ENCODE results near the gene RIPPLY3. TPM values are rescaled to one million over a fixed set of nuclear protein-coding genes. Genes with fewer than 3 reads are reported as not detected.
A peak's percentile ranks its signal among the peaks of the same experiment; 100 is the strongest.
"Not testable (repeated sequence)": the region's sequence is repeated elsewhere in the genome, so short reads cannot be mapped to it uniquely, and the experiment has no call there.

The RIPPLY3 gene
- total RNA-seq, 3 donors from 2014 or later: not detected

DNA sequence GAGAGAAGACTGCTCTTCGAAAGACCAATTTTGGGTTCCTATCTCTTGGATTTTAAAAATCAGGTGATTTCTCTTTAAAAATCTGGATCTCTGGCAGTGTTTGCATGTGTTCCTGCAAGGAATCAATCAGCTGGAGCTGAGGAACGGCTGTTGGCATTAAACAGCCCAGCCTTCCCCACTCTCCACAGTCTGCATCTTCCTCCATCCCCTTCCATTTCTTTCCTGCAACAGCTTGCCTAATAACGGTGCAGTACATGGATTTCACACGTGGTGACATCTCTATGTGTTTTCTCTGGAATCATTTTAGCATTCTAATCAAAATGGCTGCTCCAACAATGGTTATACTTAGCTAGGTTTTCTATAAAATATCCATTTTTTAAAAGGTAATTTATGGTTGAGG is 20.0 kb downstream of the RIPPLY3 start:
- no peak overlapping the region for H3K4me3 Mint-ChIP-seq
- no peaks in the 10 kb centered on the region for H3K4me1 Mint-ChIP-seq (ENCODE audit: low read depth)
- no peak for ATAC-seq
- DNase-seq: no peak
- H3K9me3 Mint-ChIP-seq: no peaks in the 10 kb centered on the region
- no peaks in the 10 kb centered on the region for H3K36me3 Mint-ChIP-seq (ENCODE audit: insufficient read depth)
- no peaks in the 10 kb centered on the region for H3K27me3 Mint-ChIP-seq (ENCODE audit: low read depth)

- ATAC-seq: no peak
- H3K9me3 Mint-ChIP-seq: no peaks in the 10 kb centered on the region
- no peaks in the 10 kb centered on the region for H3K27me3 Mint-ChIP-seq (ENCODE audit: low read depth)
- no peaks in the 10 kb centered on the region for H3K36me3 Mint-ChIP-seq (ENCODE audit: insufficient read depth)
- DNase-seq: no peak
- no peaks in the 10 kb centered on the region for H3K4me1 Mint-ChIP-seq (ENCODE audit: low read depth)
- H3K4me3 Mint-ChIP-seq: no peak overlapping the region
Observed at GRCh38 chr21:37028570-37028969, 22.1 kb downstream of the RIPPLY3 start.

GRCh38 chr21:37030864-37031263 is 24.4 kb downstream of the RIPPLY3 start:
- no peak for DNase-seq
- H3K4me3 Mint-ChIP-seq: no peak overlapping the region
- no peak for ATAC-seq
- no peaks in the 10 kb centered on the region for H3K36me3 Mint-ChIP-seq (ENCODE audit: insufficient read depth)
- H3K27me3 Mint-ChIP-seq (ENCODE audit: low read depth): peaks cover 4% of the 10 kb centered on the region
- no peaks in the 10 kb centered on the region for H3K9me3 Mint-ChIP-seq
- H3K4me1 Mint-ChIP-seq (ENCODE audit: low read depth): no peaks in the 10 kb centered on the region

DNA sequence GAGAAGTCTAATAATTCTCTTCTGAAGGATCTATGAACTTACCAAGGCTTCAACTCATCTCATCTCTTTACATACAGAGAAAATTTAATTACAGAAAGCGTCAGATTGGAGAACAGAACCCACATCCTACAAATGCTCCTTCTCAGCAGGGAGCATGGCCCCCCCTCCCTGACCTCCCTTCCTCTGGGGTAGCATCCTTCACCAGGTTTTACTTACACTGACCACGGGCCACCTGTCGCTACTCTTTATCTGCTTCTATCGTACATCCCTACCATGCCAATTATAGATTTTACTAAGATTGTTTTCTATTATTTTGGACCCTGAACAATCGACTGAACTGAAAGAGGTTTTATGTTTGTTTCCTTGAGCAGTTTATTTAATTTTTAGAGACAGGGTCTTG is 25.8 kb downstream of the RIPPLY3 start:
- H3K4me3 Mint-ChIP-seq: no peak overlapping the region

DNA sequence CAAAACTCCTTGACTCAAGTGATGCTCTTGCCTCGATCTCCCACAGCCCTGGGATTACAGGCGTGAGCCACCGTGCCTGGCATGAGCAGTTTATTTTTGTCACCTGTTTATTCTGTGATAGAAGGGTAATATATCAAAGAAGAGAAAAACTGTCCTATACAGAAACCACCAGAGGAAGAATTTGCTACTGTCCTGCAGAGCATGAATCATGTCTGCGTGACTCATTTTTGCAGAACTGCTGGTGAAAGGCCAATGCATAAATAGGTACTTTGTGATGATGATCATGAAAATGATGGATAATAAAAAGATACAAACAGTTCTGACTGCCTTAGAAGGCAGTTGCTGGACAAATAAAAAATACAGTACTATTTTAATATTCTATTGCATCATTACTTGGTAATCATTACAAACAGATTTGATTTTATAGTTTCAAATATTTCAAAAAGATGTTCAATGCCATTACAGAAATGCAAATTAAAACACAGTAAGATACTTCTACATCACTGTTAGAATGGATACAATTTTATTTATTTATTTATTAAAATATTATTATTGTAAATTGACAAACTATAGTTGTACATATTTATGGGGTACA is 26.5 kb downstream of the RIPPLY3 start:
- no peak for DNase-seq

More for the DNA sequence above, 25.8 kb downstream of the RIPPLY3 start:
- ATAC-seq (no peak), DNase-seq (no peak)
- Mint-ChIP-seq H3K36me3 (ENCODE audit: insufficient read depth) (no peaks in the 10 kb centered on the region), H3K9me3 (no peaks in the 10 kb centered on the region), H3K27me3 (ENCODE audit: low read depth) (peaks cover 7% of the 10 kb centered on the region), H3K4me1 (ENCODE audit: low read depth) (no peaks in the 10 kb centered on the region)

GRCh38 chr21:37034394-37034793 is 27.9 kb downstream of the RIPPLY3 start:
- H3K4me1 Mint-ChIP-seq (ENCODE audit: low read depth); DNase-seq; H3K9me3 Mint-ChIP-seq; H3K4me3 Mint-ChIP-seq; ATAC-seq; H3K27me3 Mint-ChIP-seq (ENCODE audit: low read depth); H3K36me3 Mint-ChIP-seq (ENCODE audit: insufficient read depth): not testable (repeated sequence)

More for the DNA sequence above, 26.5 kb downstream of the RIPPLY3 start:
- no peaks in the 10 kb centered on the region for H3K4me1 Mint-ChIP-seq (ENCODE audit: low read depth)
- H3K36me3 Mint-ChIP-seq (ENCODE audit: insufficient read depth): no peaks in the 10 kb centered on the region
- ATAC-seq: no peak
- peaks cover 7% of the 10 kb centered on the region for H3K27me3 Mint-ChIP-seq (ENCODE audit: low read depth)
- no peaks in the 10 kb centered on the region for H3K9me3 Mint-ChIP-seq
- H3K4me3 Mint-ChIP-seq: no peak overlapping the region

DNA sequence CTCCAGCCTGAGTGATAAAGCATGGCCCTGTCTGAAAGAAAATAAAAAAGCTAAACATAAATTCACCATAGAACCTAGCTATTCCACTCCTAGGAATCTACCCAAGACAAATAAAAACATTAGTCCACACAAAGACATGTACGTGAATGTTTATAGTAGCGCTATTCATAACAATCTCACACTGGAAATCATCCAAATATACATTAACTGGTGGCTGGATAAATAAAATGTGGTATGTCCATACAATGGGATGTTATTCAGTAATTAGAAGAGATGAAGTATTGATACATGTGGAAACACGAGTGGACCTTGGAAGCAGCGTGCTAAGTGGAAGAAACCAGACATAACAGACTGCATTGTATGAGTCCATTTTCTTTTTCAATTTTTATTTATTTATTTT is 29.7 kb downstream of the RIPPLY3 start:
- ATAC-seq: no peak

DNA sequence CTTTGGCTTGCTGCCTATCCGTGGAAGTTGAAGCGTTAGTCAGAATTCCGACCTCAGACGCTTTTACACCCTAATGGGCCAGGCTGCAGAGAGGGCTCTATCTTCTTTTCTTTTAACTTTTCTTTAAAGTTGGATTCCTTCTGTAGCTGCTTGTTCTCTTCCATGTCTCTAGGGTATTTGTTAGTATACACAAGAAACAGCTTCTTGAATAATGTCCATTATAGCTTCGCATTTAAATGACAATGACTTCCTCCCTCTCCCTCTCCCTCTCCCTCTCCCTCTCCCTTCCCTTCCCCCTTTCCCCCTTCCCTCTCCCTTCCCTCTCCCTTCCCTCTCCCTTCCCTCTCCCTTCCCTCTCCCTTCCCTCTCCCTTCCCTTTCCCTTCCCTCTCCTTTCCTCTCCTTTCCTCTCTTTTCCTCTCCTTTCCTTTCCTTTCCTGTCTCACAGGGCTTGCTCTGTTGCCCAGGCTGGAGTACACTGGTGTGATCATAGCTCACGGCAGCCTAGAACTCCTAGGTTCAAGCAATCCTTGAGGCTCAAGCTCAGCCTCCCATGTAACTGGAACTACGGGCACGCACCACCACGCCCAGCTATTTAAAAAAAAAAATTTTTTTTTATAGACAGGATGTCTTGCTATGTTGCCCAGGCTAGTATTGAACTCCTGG is 33.0 kb downstream of the RIPPLY3 start:
- Mint-ChIP-seq H3K4me1 (ENCODE audit: low read depth) (no peaks in the 10 kb centered on the region), H3K27me3 (ENCODE audit: low read depth) (peaks cover 3% of the 10 kb centered on the region), H3K36me3 (ENCODE audit: insufficient read depth) (no peaks in the 10 kb centered on the region), H3K9me3 (no peaks in the 10 kb centered on the region), H3K4me3 (no peak overlapping the region)
- DNase-seq (no peak), ATAC-seq (no peak)

More for the DNA sequence above, 29.7 kb downstream of the RIPPLY3 start:
- H3K36me3 Mint-ChIP-seq (ENCODE audit: insufficient read depth): no peaks in the 10 kb centered on the region
- H3K4me3 Mint-ChIP-seq: no peak overlapping the region
- no peak for DNase-seq
- no peaks in the 10 kb centered on the region for H3K9me3 Mint-ChIP-seq
- no peaks in the 10 kb centered on the region for H3K4me1 Mint-ChIP-seq (ENCODE audit: low read depth)
- peaks cover 7% of the 10 kb centered on the region for H3K27me3 Mint-ChIP-seq (ENCODE audit: low read depth)

DNA sequence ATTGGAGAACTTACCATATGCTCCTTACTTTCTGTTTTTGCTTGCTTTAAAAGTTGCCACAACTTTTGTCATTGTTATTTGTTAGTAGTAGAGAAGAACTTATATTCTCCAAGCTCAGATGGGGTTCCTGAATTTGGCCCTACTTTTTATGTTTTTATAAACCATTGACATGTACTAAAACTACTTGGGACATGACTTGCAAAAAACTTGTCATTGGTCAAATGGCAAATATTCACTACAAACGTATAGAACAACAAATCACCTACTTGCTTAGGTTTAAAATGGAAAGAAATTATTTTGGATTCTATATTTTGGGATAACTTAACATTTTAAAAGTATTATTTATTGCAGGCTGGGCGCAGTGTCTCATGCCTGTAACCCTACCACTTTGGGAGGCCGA is 33.7 kb downstream of the RIPPLY3 start:
- Mint-ChIP-seq H3K4me1 (ENCODE audit: low read depth) (peaks cover 6% of the 10 kb centered on the region), H3K4me3 (no peak overlapping the region), H3K27me3 (ENCODE audit: low read depth) (peaks cover 3% of the 10 kb centered on the region), H3K9me3 (no peaks in the 10 kb centered on the region), H3K36me3 (ENCODE audit: insufficient read depth) (no peaks in the 10 kb centered on the region)
- DNase-seq (no peak), ATAC-seq (no peak)

DNA sequence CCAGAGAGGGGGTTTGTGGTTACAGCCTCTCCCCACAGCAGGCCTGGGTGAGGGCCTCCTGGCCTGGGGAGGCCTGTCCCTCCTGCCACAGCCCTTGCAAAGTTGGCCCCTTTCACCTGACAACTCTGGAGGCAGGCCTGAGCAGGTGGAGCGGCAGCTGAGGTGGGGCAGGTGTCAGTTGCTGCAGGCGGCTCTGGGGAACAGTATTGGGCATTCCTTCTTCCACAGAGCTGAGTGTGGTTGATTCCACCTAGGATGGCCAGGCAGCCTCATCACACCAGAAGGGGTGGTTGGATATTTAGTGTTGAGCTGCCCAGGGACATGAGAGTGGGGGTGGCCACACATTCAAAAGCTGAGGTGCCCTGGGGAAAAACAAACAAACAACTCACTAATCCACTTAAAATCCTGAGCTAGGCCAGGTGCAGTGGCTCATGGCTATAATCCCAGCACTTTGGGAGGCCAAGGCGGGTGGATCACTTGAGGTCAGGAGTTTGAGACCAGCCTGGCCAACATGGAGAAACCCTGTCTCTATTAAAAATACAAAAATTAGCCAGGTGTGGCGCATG is 35.3 kb downstream of the RIPPLY3 start:
- H3K9me3 Mint-ChIP-seq: no peaks in the 10 kb centered on the region
- no peaks in the 10 kb centered on the region for H3K36me3 Mint-ChIP-seq (ENCODE audit: insufficient read depth)
- peaks cover 6% of the 10 kb centered on the region for H3K27me3 Mint-ChIP-seq (ENCODE audit: low read depth)
- DNase-seq: no peak
- no peak for ATAC-seq
- peaks cover 10% of the 10 kb centered on the region for H3K4me1 Mint-ChIP-seq (ENCODE audit: low read depth)
- H3K4me3 Mint-ChIP-seq: no peak overlapping the region

DNA sequence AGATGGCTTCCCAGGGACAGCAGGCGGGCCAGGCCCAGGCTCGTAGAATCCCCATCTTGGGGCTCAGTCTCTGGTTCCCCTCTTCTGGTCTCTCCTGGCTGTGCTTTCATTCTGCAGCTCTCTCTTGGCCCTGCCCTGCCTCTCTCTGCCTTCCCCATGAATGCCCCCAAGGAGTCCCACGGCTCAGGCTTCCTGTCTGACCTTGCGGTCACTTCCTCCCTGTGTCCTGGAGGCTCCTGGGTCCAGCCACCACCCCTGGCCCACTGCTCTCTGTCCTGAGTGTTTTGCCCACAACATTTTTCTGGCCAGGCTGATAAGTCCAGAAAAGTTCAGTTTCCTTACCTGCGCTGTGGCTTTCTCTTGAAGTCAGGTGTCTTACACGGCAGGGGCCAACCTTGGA is 37.3 kb downstream of the RIPPLY3 start:
- Mint-ChIP-seq H3K4me1 (ENCODE audit: low read depth) (peaks cover 10% of the 10 kb centered on the region), H3K36me3 (ENCODE audit: insufficient read depth) (no peaks in the 10 kb centered on the region), H3K4me3 (no peak overlapping the region), H3K9me3 (no peaks in the 10 kb centered on the region), H3K27me3 (ENCODE audit: low read depth) (peaks cover 9% of the 10 kb centered on the region)
- ATAC-seq: no peak
- no peak for DNase-seq

- ATAC-seq: no peak
- Mint-ChIP-seq H3K9me3 (no peaks in the 10 kb centered on the region), H3K27me3 (ENCODE audit: low read depth) (peaks cover 9% of the 10 kb centered on the region), H3K4me1 (ENCODE audit: low read depth) (peaks cover 10% of the 10 kb centered on the region), H3K36me3 (ENCODE audit: insufficient read depth) (no peaks in the 10 kb centered on the region), H3K4me3 (no peak overlapping the region)
- DNase-seq: no peak
Observed at GRCh38 chr21:37044643-37045042, 38.1 kb downstream of the RIPPLY3 start.

DNA sequence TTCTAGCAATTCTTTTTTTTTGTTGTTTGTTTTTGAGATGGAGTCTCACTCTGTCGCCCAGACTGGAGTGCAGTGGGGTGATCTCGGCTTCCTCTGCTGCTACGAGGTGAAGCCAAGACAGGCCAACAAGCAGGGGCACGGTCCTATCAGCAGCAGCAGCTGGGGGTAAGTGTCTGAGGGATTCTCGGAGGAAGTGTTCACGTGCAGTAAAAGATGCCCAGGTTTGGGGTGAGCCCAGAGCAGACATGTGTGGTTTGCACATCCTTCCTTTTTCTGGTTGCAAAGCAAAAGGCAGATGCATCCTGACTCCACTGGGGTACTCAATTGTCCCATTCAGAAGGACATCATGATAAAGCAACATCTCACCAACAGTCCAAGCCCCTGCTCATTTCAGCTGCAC is 38.6 kb downstream of the RIPPLY3 start:
- DNase-seq: no peak

DNA sequence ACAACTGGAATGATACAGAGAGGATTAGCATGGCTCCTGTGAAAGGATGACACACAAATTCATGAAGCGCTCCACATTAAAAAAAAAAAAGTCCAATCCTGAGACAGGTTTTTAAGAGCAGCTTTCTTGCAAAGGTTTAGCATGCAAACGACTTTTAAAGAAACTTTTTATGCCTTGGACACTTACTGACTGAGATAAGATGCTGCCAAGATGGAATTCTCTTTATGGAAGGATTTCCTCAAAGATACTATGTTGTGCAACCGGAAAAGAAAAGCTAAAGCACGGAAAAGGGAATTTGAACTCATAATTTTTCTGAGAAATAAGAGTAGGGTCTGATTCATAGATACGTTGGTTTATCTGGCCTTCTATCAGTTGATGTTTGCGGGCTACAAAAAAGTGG is 39.1 kb downstream of the RIPPLY3 start:
- Mint-ChIP-seq H3K27me3 (ENCODE audit: low read depth) (peaks cover 9% of the 10 kb centered on the region), H3K9me3 (no peaks in the 10 kb centered on the region), H3K4me3 (no peak overlapping the region), H3K4me1 (ENCODE audit: low read depth) (peaks cover 10% of the 10 kb centered on the region), H3K36me3 (ENCODE audit: insufficient read depth) (no peaks in the 10 kb centered on the region)
- no peak for ATAC-seq
- no peak for DNase-seq

More for the DNA sequence above, 38.6 kb downstream of the RIPPLY3 start:
- Mint-ChIP-seq H3K36me3 (ENCODE audit: insufficient read depth) (no peaks in the 10 kb centered on the region), H3K27me3 (ENCODE audit: low read depth) (peaks cover 9% of the 10 kb centered on the region), H3K4me3 (no peak overlapping the region), H3K4me1 (ENCODE audit: low read depth) (peaks cover 10% of the 10 kb centered on the region), H3K9me3 (no peaks in the 10 kb centered on the region)
- ATAC-seq: peak in 1 of 2 donors; percentile 27

GRCh38 chr21:37047079-37047478 is 40.6 kb downstream of the RIPPLY3 start:
- Mint-ChIP-seq H3K9me3 (no peaks in the 10 kb centered on the region), H3K4me1 (ENCODE audit: low read depth) (peaks cover 10% of the 10 kb centered on the region), H3K36me3 (ENCODE audit: insufficient read depth) (no peaks in the 10 kb centered on the region), H3K4me3 (no peak overlapping the region), H3K27me3 (ENCODE audit: low read depth) (peaks cover 11% of the 10 kb centered on the region)
- DNase-seq (no peak), ATAC-seq (no peak)
